ENCODE measurements around the gene ZBTB7C. TPM values are rescaled to one million over a fixed set of nuclear protein-coding genes. Genes with fewer than 3 reads are reported as not detected.

ZBTB7C gene
- total RNA-seq, 1 donor, result 0.09 TPM

DNA sequence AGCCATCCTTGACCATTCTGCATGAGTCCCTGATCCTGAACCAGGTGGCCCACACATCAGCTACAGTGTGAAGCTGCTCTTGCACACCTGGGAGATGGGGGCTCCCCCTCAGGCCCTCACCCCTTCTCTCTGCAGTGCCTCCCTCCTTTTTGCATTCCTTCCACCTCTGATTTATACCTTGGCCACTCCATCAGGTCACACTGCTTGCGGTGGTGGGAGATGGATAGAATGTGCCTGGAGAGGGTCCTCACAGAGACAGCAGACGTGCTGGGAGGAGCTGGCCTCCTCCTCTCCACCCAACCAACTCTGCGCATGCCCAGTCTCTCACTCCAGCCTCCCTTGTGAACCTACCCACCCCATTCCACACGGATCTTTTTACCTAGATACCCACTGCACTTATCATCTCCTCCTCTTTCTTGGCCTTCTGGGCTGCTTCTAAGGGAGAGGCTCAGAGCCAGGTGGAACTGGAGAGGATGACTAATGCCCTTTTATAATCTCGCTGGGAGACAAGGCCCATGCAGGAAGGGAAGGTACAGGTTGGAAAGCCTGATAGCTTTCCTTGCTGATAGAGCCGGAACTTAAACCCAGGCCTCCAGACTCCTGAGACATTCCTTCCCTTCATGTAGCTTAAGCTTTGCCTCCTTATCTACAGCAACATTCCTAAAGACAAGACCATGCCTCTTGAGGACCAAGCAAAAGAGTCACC is 205.1 kb downstream of the ZBTB7C start:
- TF ChIP-seq, protein P1, sequence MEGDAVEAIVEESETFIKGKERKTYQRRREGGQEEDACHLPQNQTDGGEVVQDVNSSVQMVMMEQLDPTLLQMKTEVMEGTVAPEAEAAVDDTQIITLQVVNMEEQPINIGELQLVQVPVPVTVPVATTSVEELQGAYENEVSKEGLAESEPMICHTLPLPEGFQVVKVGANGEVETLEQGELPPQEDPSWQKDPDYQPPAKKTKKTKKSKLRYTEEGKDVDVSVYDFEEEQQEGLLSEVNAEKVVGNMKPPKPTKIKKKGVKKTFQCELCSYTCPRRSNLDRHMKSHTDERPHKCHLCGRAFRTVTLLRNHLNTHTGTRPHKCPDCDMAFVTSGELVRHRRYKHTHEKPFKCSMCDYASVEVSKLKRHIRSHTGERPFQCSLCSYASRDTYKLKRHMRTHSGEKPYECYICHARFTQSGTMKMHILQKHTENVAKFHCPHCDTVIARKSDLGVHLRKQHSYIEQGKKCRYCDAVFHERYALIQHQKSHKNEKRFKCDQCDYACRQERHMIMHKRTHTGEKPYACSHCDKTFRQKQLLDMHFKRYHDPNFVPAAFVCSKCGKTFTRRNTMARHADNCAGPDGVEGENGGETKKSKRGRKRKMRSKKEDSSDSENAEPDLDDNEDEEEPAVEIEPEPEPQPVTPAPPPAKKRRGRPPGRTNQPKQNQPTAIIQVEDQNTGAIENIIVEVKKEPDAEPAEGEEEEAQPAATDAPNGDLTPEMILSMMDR (IDR thresholded peaks at IDR 0.05; ENCODE audit: insufficient read depth, low read length), result no peak
- no peak overlapping the region for H3K4me3 ChIP-seq (ENCODE audit: low read depth, low read length)
- DNase-seq (ENCODE audit: low read depth), result no peak

DNA sequence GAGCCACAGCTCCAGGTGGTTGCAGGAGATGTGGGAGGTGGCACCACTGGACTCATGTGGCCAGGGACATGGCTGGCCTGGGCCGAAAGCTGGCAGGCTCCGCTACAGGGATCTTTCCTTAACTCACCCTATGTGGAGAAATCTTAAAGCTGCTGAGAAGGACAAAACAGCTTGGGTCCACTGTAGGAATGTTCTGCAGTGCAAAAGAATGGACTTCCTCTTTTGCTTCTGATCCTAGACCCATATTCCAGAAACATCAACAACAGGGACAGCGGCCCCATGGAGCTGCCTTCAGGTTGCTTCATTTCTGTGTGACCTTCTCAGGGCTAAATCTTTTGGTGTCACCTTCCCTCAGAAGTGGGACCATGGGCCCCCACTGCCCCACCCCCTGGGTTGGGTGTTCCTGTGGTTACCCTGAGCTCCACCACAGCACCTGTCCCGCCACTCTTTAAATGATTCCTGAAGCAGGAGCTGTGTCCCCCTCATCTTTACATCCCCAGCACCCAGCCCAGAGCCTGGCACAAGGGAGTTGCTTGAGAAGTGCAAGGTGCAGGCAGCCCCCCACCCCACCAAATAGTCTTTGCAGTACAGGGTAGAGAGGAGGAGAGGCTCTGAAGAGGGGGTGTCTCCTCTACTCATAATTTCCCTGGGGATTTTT is 205.8 kb downstream of the ZBTB7C start:
- no peak overlapping the region for H3K4me3 ChIP-seq (ENCODE audit: low read depth, low read length)
- no peak for DNase-seq (ENCODE audit: low read depth)
- TF ChIP-seq, protein P1 (IDR thresholded peaks at IDR 0.05; ENCODE audit: insufficient read depth, low read length), result no peak

DNA sequence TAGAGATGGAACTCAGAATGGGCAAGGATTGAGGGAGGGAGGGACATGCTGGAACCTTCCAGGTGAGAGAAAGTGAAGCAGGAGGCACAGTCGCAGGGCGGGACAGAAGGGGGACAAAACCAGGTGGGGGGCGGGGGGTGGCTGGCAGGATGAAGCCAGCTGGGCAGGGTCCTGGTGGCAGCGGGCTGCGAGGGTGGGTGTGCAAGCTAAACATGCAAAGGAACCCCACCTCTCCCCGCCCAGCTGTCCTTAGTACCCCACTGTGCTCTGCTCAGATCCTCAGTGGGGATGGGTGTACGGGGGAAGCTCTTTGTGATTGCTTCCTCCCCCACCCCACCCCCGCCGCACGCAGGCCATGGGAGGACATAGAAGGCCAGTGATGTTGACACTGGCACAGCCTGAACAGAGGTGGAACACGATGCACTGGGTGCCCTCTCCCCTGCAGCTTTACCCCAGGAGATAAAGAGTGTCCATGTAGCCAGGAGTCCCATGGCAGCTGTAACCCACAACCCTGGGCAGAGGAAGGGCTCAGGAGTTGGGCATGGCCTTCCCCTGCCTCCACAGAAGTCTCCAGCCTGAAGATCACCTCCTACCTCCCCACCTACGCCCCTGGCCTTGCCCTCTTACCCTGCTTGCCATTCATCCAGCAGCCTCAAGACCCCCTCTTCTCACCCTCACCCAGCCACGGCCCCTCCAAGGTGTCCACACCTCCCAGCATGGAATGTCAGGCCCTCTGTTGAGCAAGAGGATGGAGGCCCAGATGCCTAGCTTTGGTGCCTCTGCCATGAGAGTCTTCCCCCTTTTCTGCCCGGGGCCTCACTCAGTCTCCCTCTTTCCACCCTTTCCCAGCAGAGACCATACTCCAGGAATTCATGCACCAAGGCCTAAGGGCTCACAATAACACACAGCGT is 206.6 kb downstream of the ZBTB7C start:
- TF ChIP-seq, protein P1 (IDR thresholded peaks at IDR 0.05; ENCODE audit: insufficient read depth, low read length), result no peak
- no peak overlapping the region for H3K4me3 ChIP-seq (ENCODE audit: low read depth, low read length)
- DNase-seq (ENCODE audit: low read depth), result no peak

DNA sequence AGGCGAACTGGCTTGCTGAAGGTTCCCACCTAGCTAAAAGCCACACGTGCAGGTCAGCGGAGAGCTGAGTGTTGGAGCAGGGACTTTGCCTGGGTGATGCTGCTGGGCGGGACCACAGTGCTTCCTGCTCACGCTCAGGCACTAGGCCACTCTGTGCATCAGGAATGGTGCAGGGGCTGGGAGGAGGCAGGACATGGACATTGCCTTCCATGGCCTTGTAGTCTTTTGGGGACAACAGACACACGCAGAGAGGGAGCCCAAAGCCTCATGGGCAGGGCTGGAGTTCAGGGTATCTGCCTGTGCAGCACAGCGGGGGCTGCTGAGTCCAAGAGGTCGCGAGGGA is 207.2 kb downstream of the ZBTB7C start:
- no peak for DNase-seq (ENCODE audit: low read depth)
- TF ChIP-seq, protein P1 (IDR thresholded peaks at IDR 0.05; ENCODE audit: insufficient read depth, low read length), result no peak
- no peak overlapping the region for H3K4me3 ChIP-seq (ENCODE audit: low read depth, low read length)

DNA sequence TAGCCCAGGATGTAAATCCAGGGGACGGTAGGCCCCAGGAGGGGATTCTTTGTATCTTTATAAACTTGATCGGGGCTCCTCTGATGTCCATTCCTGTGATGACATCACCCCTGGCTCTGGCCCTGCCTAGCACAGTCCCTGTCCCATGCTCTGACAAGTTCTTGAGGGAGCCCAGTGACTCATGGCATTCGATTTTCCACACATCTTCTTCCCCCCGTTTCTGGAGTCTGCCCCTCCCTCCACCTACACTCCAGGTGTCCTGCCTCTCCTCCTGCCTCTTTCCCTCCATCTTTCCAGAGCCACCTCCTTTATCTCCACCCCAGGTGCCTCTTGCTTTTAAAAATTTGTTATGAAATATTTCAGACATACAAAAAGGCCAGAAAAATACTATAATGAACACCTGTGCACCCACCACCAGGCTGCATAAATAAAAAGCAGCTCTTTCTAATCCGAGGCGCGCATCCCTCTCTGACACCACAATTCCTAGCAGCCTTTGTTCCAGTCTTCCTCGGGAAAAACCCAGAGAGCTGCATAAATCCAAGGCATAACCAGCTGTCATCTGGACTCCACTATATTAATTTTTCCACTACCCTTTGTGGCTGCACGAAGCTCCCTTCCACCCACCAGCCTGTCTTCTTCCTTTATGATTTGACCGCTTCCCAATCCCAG is 207.7 kb downstream of the ZBTB7C start:
- no peak for DNase-seq (ENCODE audit: low read depth)
- TF ChIP-seq, protein P1 (IDR thresholded peaks at IDR 0.05; ENCODE audit: insufficient read depth, low read length), result no peak
- no peak overlapping the region for H3K4me3 ChIP-seq (ENCODE audit: low read depth, low read length)

DNA sequence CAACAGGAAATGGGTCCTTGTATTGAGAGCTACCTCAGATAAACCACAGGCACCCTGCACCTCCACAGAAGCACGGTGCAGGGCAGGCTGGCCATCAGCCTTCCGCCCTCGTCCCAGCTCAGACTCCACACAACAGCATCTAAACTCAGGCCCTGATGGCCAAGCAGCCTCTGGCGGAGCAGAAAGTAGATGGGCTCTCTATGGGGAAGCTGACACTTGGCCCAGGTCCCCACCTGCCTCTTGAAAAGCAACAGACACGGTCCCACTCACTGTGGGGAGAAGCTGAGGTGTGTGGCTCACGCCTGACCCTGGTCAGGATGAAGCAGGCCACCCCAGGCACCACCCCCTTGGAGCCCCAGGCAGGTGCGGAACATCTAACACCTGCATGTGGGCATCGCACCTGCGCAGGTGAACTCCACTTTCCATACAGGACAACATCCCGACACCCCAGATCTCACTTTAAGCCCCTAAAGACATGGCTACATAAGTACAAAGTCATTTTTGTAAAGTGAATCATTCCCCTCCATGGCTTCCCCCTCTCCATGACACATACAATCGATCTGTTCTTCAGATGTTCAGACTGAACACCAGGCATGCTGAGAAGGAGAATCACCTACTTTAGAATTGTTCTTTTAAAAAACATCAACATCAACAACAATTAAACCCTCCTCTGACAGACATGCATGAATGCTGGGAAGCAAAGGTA is 208.4 kb downstream of the ZBTB7C start:
- TF ChIP-seq, protein P1 (IDR thresholded peaks at IDR 0.05; ENCODE audit: insufficient read depth, low read length), result no peak

More for the DNA sequence above, 208.4 kb downstream of the ZBTB7C start:
- no peak for DNase-seq (ENCODE audit: low read depth)
- no peak overlapping the region for H3K4me3 ChIP-seq (ENCODE audit: low read depth, low read length)
